Measurements from ENCODE around the gene ERG. TPM values are rescaled to one million over a fixed set of nuclear protein-coding genes. Genes with fewer than 3 reads are reported as not detected.

ERG gene
- total RNA-seq, 4 donors from 2014 or later: 3.7 to 13.3 (median 10.6) TPM

GRCh38 chr21:38489271-38489652 lies 9.0 kb downstream of the ERG start:
- peaks cover 0 to 10% (median 7%) of the 10 kb centered on the region in 4 donors for H3K4me1 ChIP-seq
- 85% methylated on average over 3 of the region's 3 CpGs for WGBS
- H3K36me3 ChIP-seq: no peaks in the 10 kb centered on the region
- H3K9me3 ChIP-seq: no peaks in the 10 kb centered on the region
- TF ChIP-seq POLR2A (IDR thresholded peaks at IDR 0.05; ENCODE audit: low read depth) (no peak), EP300 (IDR thresholded peaks at IDR 0.05) (no peak), POLR2AphosphoS5 (IDR thresholded peaks at IDR 0.05) (no peak)
- TF ChIP-seq, protein P1, sequence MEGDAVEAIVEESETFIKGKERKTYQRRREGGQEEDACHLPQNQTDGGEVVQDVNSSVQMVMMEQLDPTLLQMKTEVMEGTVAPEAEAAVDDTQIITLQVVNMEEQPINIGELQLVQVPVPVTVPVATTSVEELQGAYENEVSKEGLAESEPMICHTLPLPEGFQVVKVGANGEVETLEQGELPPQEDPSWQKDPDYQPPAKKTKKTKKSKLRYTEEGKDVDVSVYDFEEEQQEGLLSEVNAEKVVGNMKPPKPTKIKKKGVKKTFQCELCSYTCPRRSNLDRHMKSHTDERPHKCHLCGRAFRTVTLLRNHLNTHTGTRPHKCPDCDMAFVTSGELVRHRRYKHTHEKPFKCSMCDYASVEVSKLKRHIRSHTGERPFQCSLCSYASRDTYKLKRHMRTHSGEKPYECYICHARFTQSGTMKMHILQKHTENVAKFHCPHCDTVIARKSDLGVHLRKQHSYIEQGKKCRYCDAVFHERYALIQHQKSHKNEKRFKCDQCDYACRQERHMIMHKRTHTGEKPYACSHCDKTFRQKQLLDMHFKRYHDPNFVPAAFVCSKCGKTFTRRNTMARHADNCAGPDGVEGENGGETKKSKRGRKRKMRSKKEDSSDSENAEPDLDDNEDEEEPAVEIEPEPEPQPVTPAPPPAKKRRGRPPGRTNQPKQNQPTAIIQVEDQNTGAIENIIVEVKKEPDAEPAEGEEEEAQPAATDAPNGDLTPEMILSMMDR (IDR thresholded peaks at IDR 0.05): no peak
- DNase-seq (ENCODE audit: extremely low spot score): peak; percentile 42
- intact Hi-C loops (cut with DNase I): no loop called here
- H3K4me3 ChIP-seq: no peak overlapping the region
- H3K27ac ChIP-seq (replicated peaks in 1 of 4): no peak overlapping the region
- peaks cover 0 to 8% (median 0%) of the 10 kb centered on the region in 4 donors for H3K27me3 ChIP-seq

DNA sequence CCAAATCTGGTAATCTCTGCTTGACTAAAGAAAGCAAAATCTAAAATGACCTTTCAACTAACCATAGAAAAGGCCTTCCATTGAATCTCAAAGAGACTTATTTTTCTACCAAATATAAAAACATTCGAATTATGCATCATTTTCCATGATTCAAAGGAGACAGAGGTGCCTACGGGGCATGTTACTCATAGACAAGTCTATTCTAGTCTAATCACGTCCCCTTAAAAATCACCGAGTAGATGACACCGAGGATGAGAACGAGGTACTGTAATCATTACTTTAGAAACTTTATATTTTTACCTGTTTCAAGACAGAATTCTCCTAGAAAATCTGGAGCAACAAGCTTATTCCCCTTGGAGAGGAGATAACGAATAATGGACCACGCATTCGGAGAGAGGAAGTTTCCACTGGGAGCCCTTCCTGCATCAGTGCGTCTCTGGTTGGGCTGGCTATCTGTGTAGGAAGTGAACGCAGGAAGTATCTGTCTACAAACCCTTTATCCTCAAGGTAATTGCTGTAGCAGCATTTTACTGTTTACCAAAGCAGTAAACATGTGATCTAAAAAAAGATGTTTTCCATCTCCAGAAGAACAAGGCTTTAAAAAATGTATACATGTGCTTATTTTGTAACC lies 9.5 kb downstream of the ERG start:
- DNase-seq (ENCODE audit: extremely low spot score): peak; percentile 60
- Histone ChIP-seq H3K27me3 (peaks cover 0 to 7% (median 0%) of the 10 kb centered on the region in 4 donors), H3K4me1 (peaks cover 0 to 10% (median 7%) of the 10 kb centered on the region in 4 donors), H3K9me3 (no peaks in the 10 kb centered on the region), H3K4me3 (no peak overlapping the region), H3K27ac (replicated peaks in 1 of 4) (no peak overlapping the region), H3K36me3 (no peaks in the 10 kb centered on the region)
- WGBS: 75% methylated on average over 11 of the region's 11 CpGs
- intact Hi-C loops (cut with DNase I): no loop called here
- no peak for TF ChIP-seq POLR2A (IDR thresholded peaks at IDR 0.05; ENCODE audit: low read depth)

DNA sequence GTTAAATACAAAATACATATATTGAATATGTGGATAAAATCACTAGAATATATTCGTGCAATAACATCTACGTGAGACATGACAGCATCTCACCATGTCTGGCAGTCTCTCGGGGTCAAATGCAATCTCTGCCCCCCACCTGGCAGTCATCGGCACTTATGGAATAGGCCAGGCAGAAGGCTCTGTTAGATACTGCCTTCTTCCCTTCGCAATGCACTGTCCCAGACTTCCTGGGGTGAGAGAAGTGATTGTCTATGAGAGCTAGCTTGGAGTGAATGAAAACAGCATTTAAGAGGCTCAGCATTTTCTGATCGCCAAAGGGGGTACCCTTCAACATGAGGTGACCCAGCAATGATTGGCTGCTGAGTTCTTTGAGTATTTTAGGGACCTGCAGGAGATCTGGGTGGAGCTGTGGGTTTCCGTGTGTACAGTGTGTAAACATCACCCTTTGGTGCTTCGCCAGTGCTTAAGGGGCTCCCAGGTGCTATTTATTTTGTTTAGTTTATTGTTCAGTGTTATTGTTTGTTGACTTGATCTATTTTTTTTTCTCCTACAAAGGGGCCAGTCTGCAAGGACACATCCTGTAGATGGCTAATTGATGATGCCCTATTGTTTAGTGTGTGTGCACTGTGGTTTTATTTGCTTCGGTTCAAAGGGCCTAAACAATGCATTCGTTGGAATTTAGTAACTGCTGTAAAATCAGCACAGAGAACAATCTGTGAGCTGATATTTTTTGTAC lies 10.2 kb downstream of the ERG start:
- 73% methylated on average over 10 of the region's 10 CpGs for whole genome bisulfite sequencing

DNA sequence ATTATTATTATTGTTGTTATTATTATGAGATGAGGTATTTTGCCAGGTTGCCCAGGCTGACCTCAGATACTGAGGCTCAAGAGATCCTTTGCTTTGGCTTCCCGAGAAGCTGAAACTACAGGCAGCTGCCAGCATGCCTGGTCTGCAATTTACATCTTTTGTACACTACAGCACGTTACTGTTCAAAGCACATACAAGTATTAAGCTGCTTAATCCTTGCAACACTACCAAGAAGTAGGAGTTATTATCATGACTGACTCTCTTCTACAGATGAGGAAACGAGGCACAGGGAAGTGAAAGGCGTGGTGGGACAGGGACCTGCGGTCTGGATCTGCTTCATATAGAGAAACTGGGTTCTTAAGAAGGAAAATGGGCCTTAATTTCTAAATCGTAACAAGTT lies 11.6 kb downstream of the ERG start:
- Histone ChIP-seq H3K27ac (replicated peaks in 1 of 4) (no peak overlapping the region), H3K4me1 (peaks cover 0 to 10% (median 7%) of the 10 kb centered on the region in 4 donors), H3K9me3 (no peaks in the 10 kb centered on the region), H3K4me3 (no peak overlapping the region), H3K36me3 (no peaks in the 10 kb centered on the region), H3K27me3 (peaks cover 0 to 8% (median 0%) of the 10 kb centered on the region in 4 donors)
- TF ChIP-seq EP300 (IDR thresholded peaks at IDR 0.05) (no peak), POLR2A (IDR thresholded peaks at IDR 0.05; ENCODE audit: low read depth) (no peak), POLR2AphosphoS5 (IDR thresholded peaks at IDR 0.05) (no peak)
- TF ChIP-seq, protein P1 (IDR thresholded peaks at IDR 0.05): no peak
- no peak for DNase-seq (ENCODE audit: extremely low spot score)
- intact Hi-C loops (cut with DNase I): no loop called here
- WGBS: 64% methylated on average over 6 of the region's 6 CpGs

More for the DNA sequence above, 10.2 kb downstream of the ERG start:
- no peak for DNase-seq (ENCODE audit: extremely low spot score)
- no peaks in the 10 kb centered on the region for H3K9me3 ChIP-seq
- H3K27ac ChIP-seq (replicated peaks in 1 of 4): no peak overlapping the region
- peaks cover 0 to 10% (median 7%) of the 10 kb centered on the region in 4 donors for H3K4me1 ChIP-seq
- H3K4me3 ChIP-seq: no peak overlapping the region
- intact Hi-C loops (cut with DNase I): no loop called here
- no peaks in the 10 kb centered on the region for H3K36me3 ChIP-seq
- H3K27me3 ChIP-seq: peaks cover 0 to 4% (median 0%) of the 10 kb centered on the region in 4 donors
- no peak for TF ChIP-seq POLR2A (IDR thresholded peaks at IDR 0.05; ENCODE audit: low read depth)
- TF ChIP-seq EP300 (IDR thresholded peaks at IDR 0.05): no peak
- TF ChIP-seq, protein P1 (IDR thresholded peaks at IDR 0.05): no peak

GRCh38 chr21:38486221-38486620 lies 12.1 kb downstream of the ERG start:
- Histone ChIP-seq H3K36me3 (no peaks in the 10 kb centered on the region), H3K4me1 (peaks cover 0 to 10% (median 7%) of the 10 kb centered on the region in 4 donors), H3K9me3 (no peaks in the 10 kb centered on the region), H3K4me3 (no peak overlapping the region), H3K27me3 (peaks cover 0 to 8% (median 0%) of the 10 kb centered on the region in 4 donors), H3K27ac (replicated peaks in 1 of 4) (no peak overlapping the region)
- TF ChIP-seq POLR2A (IDR thresholded peaks at IDR 0.05; ENCODE audit: low read depth) (no peak), EP300 (IDR thresholded peaks at IDR 0.05) (no peak), POLR2AphosphoS5 (IDR thresholded peaks at IDR 0.05) (no peak)
- TF ChIP-seq, protein P1 (IDR thresholded peaks at IDR 0.05): no peak
- DNase-seq (ENCODE audit: extremely low spot score): no peak
- WGBS: 46% methylated on average over 5 of the region's 5 CpGs
- intact Hi-C loops (cut with DNase I): no loop called here

Data from esophagus muscularis mucosa (tissue), 4 donors.